ENCODE measurements around the gene PHKA1.

Gene PHKA1

GRCh38 chrX:72666451-72666850 lies 47.7 kb downstream of the PHKA1 start:
- no peak overlapping the region for H3K27ac ChIP-seq (ENCODE audit: low read depth, low read length)
- no peak for TF ChIP-seq EZH2phosphoT487 (IDR thresholded peaks at IDR 0.05; ENCODE audit: borderline replicate concordance, low read length)
- TF ChIP-seq CTCF (IDR thresholded peaks at IDR 0.05; ENCODE audit: low read depth, low read length, poor library complexity, severe bottlenecking), result no peak
- H3K36me3 ChIP-seq (ENCODE audit: control insufficient read depth, low read length), result no peaks in the 10 kb centered on the region
- H3K4me3 ChIP-seq (ENCODE audit: low read length), result no peak overlapping the region
- H3K4me1 ChIP-seq (ENCODE audit: control insufficient read depth, low read length), result no peaks in the 10 kb centered on the region
- no peaks in the 10 kb centered on the region for H3K9me3 ChIP-seq (ENCODE audit: control insufficient read depth, insufficient read depth, low read length)
- no peaks in the 10 kb centered on the region for H3K9me2 ChIP-seq (replicated peaks; ENCODE audit: control insufficient read depth, low read length)
- H3K27me3 ChIP-seq (ENCODE audit: control insufficient read depth, low read length), result no peaks in the 10 kb centered on the region
- H3K4me2 ChIP-seq (ENCODE audit: low read length), result no peak overlapping the region
- H3K79me2 ChIP-seq (ENCODE audit: control insufficient read depth, low read length), result no peaks in the 10 kb centered on the region
- H4K20me1 ChIP-seq (ENCODE audit: control insufficient read depth, insufficient read depth, low read depth, low read length), result no peaks in the 10 kb centered on the region
- no peaks in the 10 kb centered on the region for H3F3A ChIP-seq (ENCODE audit: control insufficient read depth, insufficient read depth)

DNA sequence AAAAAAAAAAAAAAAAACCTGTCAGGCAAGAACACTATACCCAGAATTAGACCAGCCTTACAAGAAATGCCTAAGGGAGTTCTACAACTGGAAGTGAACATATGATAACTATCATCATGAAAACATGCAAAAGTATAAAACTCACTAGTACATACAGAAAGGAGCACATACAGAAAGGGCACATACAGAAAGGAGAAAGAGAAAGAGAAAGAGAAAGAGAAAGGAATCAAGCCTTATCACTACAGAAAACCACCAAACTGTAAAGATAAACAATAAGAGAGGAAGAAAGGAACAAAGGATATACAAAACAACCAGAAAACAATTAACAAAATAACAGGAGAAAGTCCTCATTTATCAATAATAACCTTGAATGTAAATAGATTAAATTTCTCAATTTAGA lies 50.4 kb downstream of the PHKA1 start:
- no peaks in the 10 kb centered on the region for H4K20me1 ChIP-seq (ENCODE audit: control insufficient read depth, insufficient read depth, low read depth, low read length)
- H3F3A ChIP-seq (ENCODE audit: control insufficient read depth, insufficient read depth), result no peaks in the 10 kb centered on the region
- H3K9me2 ChIP-seq (replicated peaks; ENCODE audit: control insufficient read depth, low read length), result no peaks in the 10 kb centered on the region
- no peaks in the 10 kb centered on the region for H3K4me1 ChIP-seq (ENCODE audit: control insufficient read depth, low read length)
- no peak overlapping the region for H3K4me2 ChIP-seq (ENCODE audit: low read length)
- no peaks in the 10 kb centered on the region for H3K79me2 ChIP-seq (ENCODE audit: control insufficient read depth, low read length)
- H3K27ac ChIP-seq (ENCODE audit: low read depth, low read length), result no peak overlapping the region
- H3K9me3 ChIP-seq (ENCODE audit: control insufficient read depth, insufficient read depth, low read length), result no peaks in the 10 kb centered on the region
- TF ChIP-seq EZH2phosphoT487 (IDR thresholded peaks at IDR 0.05; ENCODE audit: borderline replicate concordance, low read length) (no peak), CTCF (IDR thresholded peaks at IDR 0.05; ENCODE audit: low read depth, low read length, poor library complexity, severe bottlenecking) (no peak)
- no peaks in the 10 kb centered on the region for H3K27me3 ChIP-seq (ENCODE audit: control insufficient read depth, low read length)
- H3K4me3 ChIP-seq (ENCODE audit: low read length), result no peak overlapping the region
- no peaks in the 10 kb centered on the region for H3K36me3 ChIP-seq (ENCODE audit: control insufficient read depth, low read length)

GRCh38 chrX:72662020-72662747 lies 51.9 kb downstream of the PHKA1 start:
- no peaks in the 10 kb centered on the region for H4K20me1 ChIP-seq (ENCODE audit: control insufficient read depth, insufficient read depth, low read depth, low read length)
- H3K79me2 ChIP-seq (ENCODE audit: control insufficient read depth, low read length), result no peaks in the 10 kb centered on the region
- H3F3A ChIP-seq (ENCODE audit: control insufficient read depth, insufficient read depth), result no peaks in the 10 kb centered on the region
- no peaks in the 10 kb centered on the region for H3K9me3 ChIP-seq (ENCODE audit: control insufficient read depth, insufficient read depth, low read length)
- H3K4me2 ChIP-seq (ENCODE audit: low read length), result no peak overlapping the region
- H3K27ac ChIP-seq (ENCODE audit: low read depth, low read length), result no peak overlapping the region
- H3K4me1 ChIP-seq (ENCODE audit: control insufficient read depth, low read length), result no peaks in the 10 kb centered on the region
- TF ChIP-seq EZH2phosphoT487 (IDR thresholded peaks at IDR 0.05; ENCODE audit: borderline replicate concordance, low read length), result no peak
- no peak for TF ChIP-seq CTCF (IDR thresholded peaks at IDR 0.05; ENCODE audit: low read depth, low read length, poor library complexity, severe bottlenecking)
- no peaks in the 10 kb centered on the region for H3K27me3 ChIP-seq (ENCODE audit: control insufficient read depth, low read length)
- H3K4me3 ChIP-seq (ENCODE audit: low read length), result no peak overlapping the region
- no peaks in the 10 kb centered on the region for H3K36me3 ChIP-seq (ENCODE audit: control insufficient read depth, low read length)
- no peaks in the 10 kb centered on the region for H3K9me2 ChIP-seq (replicated peaks; ENCODE audit: control insufficient read depth, low read length)
